ENCODE measurements around the gene OPN3. TPM values are rescaled to one million over a fixed set of nuclear protein-coding genes. Genes with fewer than 3 reads are reported as not detected.

The OPN3 gene
- total and polyA plus RNA-seq, 2 donors (not counting 3 experiments of a cell fraction or from before 2014, with no cell fraction given): 16.1 to 23.9 TPM

- H3K36me3 ChIP-seq (ENCODE audit: control insufficient read depth in 2 of 2, extremely low read depth in 1 of 2, insufficient read depth in 2 of 2, low read length in 2 of 2): peaks cover 2 to 5% of the 10 kb centered on the region in 2 experiments
- H4K20me1 ChIP-seq (replicated peaks; ENCODE audit: control insufficient read depth, extremely low read depth, insufficient read depth, low read length): peaks cover 4% of the 10 kb centered on the region
- H2AFZ ChIP-seq (ENCODE audit: low read depth, low read length): no peak overlapping the region
- FAIRE-seq: no peak
- TF ChIP-seq POLR2A (IDR thresholded peaks at IDR 0.05; ENCODE audit: low read depth, low read length) (no peak), CTCF (IDR thresholded peaks at IDR 0.05; ENCODE audit: extremely low read depth in 1 of 2, insufficient read depth in 1 of 2, low read depth in 1 of 2, low read length in 2 of 2) (no peak), GATA2 (IDR thresholded peaks at IDR 0.05; ENCODE audit: insufficient read depth, insufficient read length, low read depth, low read length) (no peak), FOS (IDR thresholded peaks at IDR 0.05; ENCODE audit: borderline replicate concordance, insufficient read depth, low read length) (no peak), MYC (IDR thresholded peaks at IDR 0.05; ENCODE audit: low read depth, low read length) (no peak), EZH2 (IDR thresholded peaks at IDR 0.05; ENCODE audit: borderline replicate concordance, low read depth, low read length, severe bottlenecking) (no peak)
- peaks cover 58% of the 10 kb centered on the region for H3K79me2 ChIP-seq (ENCODE audit: control insufficient read depth, insufficient read depth, low read length)
- CTCF ChIA-PET: interaction anchor here (1.3 to 3.1 kb wide), 3 partner anchors 10 to 26 kb away, joined by 3 to 15 read pairs (median 12); no protein-coding TSS in a partner anchor
- no peak for DNase-seq (ENCODE audit: low read depth, low spot score)
- no peak overlapping the region for H3K4me3 ChIP-seq (replicated peaks in 1 of 3; ENCODE audit: insufficient read depth in 1 of 3, low read depth in 1 of 3, low read length in 3 of 3)
- H3K27ac ChIP-seq (ENCODE audit: insufficient read depth, low read depth, low read length): no peak overlapping the region
- dilution Hi-C loops (cut with MboI; ENCODE audit: extremely low pct_ligation_motif_present, low sequenced_read_pairs) (no loop called here), intact Hi-C loops (cut with micrococcal nuclease) (loop anchor here (10.0 kb wide), 1 partner anchor 282 kb away; the partner anchor contains the start of gene RGS7)
- BruUV-seq (replicated peaks): no TSS peak
- no peaks in the 10 kb centered on the region for H3K27me3 ChIP-seq (ENCODE audit: control insufficient read depth in 2 of 2, insufficient read depth in 2 of 2, low read length in 2 of 2)
- peak overlapping the region; percentile 77 for H3K4me2 ChIP-seq (ENCODE audit: insufficient read depth, low read length)
- H3K9me1 ChIP-seq (replicated peaks; ENCODE audit: control insufficient read depth, extremely low read depth, insufficient read depth, low read length): no peaks in the 10 kb centered on the region
- H3K9ac ChIP-seq (replicated peaks; ENCODE audit: extremely low read depth, insufficient read depth, low read length): no peak overlapping the region
- no peaks in the 10 kb centered on the region for H3K9me3 ChIP-seq (replicated peaks; ENCODE audit: control insufficient read depth, insufficient read depth, low read length)
- peaks cover 33% of the 10 kb centered on the region for H3K4me1 ChIP-seq (ENCODE audit: control insufficient read depth, extremely low read depth, insufficient read depth, low read length)
- POLR2A ChIA-PET: no interaction called here
Measured at GRCh38 chr1:241637046-241637590, 3.1 kb downstream of the OPN3 start.
